GM12892 (cell line): ENCODE data around the gene TLDC2.
"Not testable (repeated sequence)": the region's sequence is repeated elsewhere in the genome, so short reads cannot be mapped to it uniquely, and the experiment has no call there.

Experiments
- DNase-seq: peaks from one replicate; pipeline ENCODE4 v3.0.0; 2011; ENCODE audit not compliant: insufficient read length
- FAIRE-seq: peaks from 2 replicates; lab custom pipeline; 2011; peaks lifted over from hg19 to GRCh38; lab: Jason Lieb, UNC
- POLR2A ChIP-seq: IDR thresholded peaks from 2 replicates; pipeline ENCODE4 v1.6.1; 2011; ENCODE audit warnings: low read depth, low read length, control low read depth
- POLR2AphosphoS5 ChIP-seq: IDR thresholded peaks from 2 replicates; pipeline ENCODE4 v1.6.1; 2011; ENCODE audit warnings: low read depth, low read length, control low read depth
- TAF1 ChIP-seq: IDR thresholded peaks from 2 replicates; pipeline ENCODE4 v1.6.1; 2011; ENCODE audit warnings: low read depth, mild to moderate bottlenecking, control low read depth, low read length, borderline replicate concordance

The TLDC2 gene

DNA sequence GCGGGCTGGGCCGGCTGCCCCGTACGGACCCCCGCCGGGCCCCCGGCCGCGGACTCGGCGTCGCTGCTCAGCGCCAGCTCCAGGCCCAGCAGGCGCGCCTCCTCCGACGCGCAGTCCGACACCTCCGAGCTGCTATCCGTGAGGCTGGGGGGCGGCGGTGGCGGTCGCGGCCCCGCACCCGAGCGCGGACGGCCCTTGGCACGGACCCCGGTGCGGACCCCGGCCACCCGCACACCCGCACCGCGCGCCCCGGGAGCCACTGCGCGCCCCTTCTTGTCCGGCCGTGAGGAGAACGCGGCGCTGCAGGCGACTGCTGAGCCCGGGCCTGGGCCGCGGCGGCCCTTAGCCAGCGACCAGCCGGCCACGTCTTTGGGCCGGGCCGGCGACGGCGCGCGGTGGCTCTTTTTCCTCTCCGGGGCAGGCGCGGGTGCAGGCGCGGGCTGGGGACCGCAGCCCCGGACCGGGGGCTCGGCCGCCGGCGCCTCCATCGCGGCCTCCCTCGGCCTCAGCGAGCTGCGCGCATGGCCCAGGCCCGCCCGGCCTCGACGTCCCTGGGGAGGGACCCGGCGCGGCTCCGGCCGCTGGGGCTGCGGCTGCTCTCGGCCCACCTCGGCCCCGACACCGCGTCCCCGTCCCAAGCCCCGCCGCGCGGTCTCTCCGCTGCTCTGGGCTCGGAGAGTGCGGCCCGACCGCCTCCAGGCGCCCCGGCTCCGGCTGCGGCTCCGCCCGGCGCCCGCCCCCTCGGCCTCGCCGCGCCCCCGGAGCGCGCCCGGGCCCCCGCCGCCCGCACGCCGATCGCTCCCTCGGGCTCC, 12.9 kb upstream of the TLDC2 start:
- FAIRE-seq (no peak), DNase-seq (no peak)
- TF ChIP-seq POLR2A (no peak), POLR2AphosphoS5 (no peak), TAF1 (no peak)

DNA sequence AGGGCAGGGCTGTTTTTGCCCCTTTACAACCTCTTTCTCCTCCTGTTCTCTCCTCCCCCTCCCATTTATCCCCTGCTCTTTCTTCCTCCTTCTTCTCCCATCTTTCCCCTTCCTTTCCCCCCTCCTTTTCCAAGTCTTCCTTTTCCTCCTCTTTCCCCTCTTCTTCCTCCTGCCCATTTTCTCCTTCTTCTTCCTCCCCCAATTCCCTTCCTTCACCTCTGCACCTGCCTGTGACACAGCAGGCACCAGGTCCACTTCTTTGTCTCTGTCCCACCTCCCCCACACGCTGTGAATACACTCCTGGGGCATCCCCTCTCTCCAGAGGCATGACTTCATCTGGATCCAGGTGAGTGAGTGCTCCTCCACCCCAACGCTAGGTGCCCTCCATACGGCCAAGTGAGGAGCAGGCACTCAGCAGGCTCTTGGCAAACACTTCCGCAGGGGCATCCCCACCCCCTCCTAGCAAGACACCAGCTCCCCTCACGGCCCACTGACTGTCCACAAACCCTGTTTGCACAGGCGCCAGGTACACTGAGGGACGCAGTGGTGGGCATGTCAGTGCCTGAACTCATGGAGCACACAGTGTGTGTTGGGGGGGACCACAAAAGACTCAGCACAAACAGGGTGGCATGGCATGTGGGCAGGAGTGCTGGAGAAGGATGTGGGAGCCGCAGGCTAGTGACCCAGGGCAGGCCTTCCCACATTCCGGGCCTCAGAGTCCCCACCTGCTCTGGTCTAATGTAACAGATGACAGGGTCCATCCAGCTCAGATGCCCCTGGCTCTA, 10.7 kb upstream of the TLDC2 start:
- no peak for DNase-seq
- no peak for FAIRE-seq

DNA sequence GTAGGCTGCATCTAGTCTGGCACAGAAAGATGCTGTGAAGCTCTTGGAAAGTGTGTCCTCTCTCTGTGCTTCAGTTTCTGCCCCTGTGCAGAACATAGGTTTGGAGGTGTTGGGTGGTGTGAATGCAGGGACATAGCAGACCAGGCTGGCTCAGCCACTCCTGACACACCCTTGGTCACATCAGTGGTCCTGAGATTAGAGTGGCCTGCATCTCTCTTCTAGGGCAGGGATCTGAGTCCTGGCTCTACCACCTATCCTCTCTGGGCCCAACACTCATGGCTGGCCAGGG, 10.1 kb upstream of the TLDC2 start:
- FAIRE-seq (no peak), DNase-seq (no peak)
- TF ChIP-seq POLR2AphosphoS5 (no peak), POLR2A (no peak), TAF1 (no peak)

More for the DNA sequence above, 10.7 kb upstream of the TLDC2 start:
- TF ChIP-seq POLR2AphosphoS5 = no peak
- TF ChIP-seq TAF1 = no peak
- no peak for TF ChIP-seq POLR2A

DNA sequence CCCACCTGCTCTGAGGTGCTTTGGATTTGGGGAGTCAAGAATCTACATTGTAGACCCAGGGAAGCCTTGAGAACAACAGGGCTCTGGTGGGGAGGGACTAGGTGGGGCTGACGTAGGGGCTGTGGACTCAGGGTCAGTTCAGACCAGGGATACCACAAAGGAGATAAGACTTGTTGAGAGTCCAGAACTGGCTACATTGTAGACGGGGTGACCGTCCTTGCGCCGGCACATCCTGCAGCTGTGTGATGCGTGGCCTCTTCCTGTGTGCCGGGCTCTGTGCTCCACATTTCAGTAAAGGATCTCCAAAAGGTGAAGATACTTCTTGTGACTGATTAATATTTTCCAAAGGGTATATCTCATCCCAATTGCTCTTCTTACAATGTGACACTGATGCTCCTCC, 9.8 kb upstream of the TLDC2 start:
- no peak for DNase-seq
- no peak for FAIRE-seq
- TF ChIP-seq TAF1 (no peak), POLR2A (no peak), POLR2AphosphoS5 (no peak)

DNA sequence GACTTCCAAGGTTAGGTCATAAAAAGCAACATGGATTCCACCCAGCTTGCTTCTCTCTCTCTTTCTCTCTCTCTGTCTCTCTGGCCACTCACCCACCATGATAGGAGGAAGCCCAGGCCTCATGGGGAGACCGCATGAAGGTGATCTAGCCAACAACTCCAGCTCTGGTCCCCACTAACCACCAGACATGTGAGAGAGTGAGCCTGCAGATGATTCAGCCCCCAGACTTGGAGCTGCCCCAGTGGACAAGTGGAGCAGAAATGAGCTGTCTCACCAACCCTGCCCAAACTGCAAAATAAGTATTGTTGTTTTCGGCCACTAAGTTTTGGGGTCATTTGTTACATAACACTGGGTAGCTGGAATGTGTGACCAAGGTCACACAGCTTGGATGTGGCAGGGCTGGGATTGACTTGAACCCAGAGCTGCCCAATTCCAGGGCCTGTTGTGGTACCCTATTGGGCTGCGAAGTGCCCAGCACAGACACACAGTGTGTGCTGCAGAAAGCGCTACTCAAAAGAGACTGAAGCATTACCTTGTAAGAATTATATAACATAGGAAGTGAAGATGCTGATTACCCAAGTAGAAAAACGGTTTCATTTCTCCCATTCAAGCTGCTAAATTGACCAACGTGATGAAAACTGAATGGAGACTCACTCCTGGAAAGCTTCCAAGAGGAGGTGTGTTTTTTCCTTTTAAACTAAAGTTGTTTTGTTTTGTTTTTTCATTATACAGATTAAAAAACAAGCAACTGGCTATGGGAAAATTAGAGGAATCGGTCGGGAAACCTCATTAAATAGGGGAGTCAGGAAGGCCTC, 9.1 kb upstream of the TLDC2 start:
- DNase-seq = no peak
- peak; percentile 58 for FAIRE-seq
- TF ChIP-seq POLR2A (no peak), POLR2AphosphoS5 (no peak), TAF1 (no peak)

DNA sequence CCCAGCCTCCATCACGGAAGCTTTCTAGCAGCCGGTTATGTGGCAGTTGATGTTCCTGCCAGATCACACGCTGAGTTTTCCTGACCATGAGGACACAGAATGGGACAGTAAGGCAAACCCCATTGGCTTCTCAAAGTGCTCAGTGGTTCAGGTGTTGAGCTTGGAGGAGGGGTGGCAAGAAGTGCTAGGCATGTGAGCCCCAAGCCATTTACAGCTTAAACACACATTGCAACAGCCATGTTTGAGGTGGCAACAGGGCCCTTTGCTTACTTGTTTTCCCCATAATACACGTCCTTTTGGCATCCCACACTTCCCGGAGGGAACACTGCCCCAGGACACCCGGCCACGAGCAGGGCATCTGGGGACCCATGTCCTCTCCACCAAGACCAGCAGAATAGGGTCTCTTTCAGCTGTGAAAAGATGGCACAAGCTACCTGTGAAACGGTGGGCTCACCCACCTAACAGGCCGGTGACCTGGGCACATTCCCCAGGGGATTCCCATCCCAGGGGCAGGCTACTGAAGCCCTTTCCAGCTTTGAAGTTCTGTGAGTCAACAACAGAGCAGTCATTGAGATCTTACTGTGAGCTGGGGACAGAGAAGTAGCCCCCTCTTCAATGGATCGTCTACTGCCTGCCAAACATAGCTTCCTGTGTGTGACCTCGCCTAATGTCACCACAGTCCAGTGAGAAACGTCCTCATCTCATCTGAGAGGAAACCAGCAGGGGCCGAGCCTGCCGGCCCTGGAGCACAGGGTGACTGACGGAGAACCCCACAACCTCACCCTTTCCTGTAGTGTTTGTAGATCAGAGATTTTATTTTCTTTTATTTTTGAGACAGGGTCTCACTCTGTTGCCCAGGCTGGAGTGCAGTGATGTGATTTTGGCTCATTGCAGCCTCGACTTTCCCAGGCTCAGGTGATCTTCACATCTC, 4.0 kb upstream of the TLDC2 start:
- no peak for TF ChIP-seq POLR2AphosphoS5
- no peak for TF ChIP-seq POLR2A
- DNase-seq = no peak
- no peak for FAIRE-seq

DNA sequence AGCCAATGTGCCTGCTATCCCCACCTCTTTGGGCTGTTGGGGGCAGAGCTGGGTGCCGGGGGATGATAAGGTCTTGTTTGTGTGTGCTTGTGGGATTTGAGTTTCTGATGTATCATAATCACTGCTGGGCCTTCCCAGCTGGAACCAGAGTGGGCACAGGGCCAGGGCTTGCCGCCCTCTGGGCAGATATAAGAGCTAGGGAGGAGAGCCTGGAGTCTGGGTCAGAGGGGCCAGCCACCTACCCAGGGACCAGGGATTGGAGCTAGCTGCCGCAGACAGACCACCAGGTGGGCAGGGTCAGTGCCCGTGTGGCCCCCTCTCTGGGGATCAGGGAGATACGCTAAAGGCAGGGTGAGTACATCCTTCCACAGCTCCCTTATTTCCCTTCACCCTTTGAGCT, 3.1 kb upstream of the TLDC2 start:
- FAIRE-seq (no peak), DNase-seq (no peak)

DNA sequence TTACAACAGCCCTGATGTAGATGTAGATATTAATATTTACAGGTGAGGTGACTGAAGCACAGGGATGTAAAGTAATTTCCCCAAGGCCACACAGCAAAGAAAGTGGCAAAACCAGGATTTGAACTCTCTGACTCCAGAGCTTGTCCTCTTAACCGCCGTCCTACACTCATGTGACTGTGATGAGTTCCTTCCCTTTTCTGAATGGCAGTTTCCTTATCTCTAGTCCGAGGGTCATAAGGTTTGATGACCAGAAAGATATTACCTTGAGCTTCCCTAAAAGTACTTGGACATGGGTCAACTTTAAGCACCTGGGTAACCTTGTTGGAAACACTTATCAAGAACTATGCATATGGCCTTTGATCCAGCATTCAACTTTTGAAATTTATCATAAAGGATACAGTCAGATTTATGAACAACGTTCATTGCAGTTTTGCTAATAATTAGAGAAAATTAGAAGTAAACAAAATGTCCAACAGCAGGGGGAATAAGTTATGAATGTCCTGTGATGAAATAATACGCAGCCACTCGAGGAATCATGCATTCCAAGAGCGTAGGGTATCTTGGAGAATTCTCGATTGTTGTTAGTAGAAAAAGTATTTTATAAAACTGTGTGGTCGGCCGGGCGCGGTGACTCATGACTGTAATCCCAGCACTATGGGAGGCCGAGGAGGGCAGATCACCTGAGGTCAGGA, 2.3 kb upstream of the TLDC2 start:
- no peak for FAIRE-seq

More for the DNA sequence above, 3.1 kb upstream of the TLDC2 start:
- no peak for TF ChIP-seq POLR2AphosphoS5
- no peak for TF ChIP-seq POLR2A

DNA sequence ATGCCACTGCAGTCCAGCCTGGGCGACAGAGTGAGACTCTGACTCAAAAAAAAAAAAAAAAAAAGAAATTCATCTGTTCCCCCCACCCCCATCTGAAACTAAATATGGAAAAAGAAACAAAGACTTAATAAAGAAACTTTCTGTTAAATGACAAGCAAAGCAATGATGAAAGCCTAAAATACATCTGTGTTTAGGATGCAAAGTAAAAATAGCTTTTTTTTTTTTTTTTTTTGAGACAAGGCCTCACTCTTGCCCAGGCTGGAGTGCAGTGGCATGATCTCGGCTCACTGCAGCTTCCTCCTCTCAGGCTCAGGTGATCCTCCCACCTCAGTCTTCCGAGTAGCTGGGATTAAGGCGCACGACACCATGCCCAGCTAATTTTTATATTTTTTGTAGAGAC, 845 bp upstream of the TLDC2 start:
- FAIRE-seq = not testable (repeated sequence)

More for the DNA sequence above, 2.3 kb upstream of the TLDC2 start:
- TF ChIP-seq POLR2AphosphoS5 = no peak
- TF ChIP-seq TAF1 = no peak
- TF ChIP-seq POLR2A = no peak
- DNase-seq = no peak

DNA sequence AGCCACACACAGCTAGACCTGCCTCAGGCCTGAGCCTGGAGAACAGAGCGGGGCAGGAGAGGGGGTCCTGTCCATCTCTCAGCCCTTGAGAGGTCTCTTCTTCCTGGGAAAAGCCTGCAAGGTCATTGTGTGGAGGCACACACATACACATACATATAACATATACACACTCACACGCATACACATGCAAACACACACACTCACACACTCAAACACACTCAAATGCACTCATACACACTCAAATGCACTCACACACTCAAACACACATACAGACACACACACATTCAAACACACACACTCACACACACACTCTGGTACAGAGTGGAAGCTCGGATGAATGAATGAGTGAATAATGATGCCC, 515 bp downstream of the TLDC2 start:
- FAIRE-seq = no peak
- no peak for DNase-seq
- TF ChIP-seq TAF1 = no peak
- no peak for TF ChIP-seq POLR2A
- TF ChIP-seq POLR2AphosphoS5 = no peak

More for the DNA sequence above, 845 bp upstream of the TLDC2 start:
- DNase-seq = not testable (repeated sequence)

DNA sequence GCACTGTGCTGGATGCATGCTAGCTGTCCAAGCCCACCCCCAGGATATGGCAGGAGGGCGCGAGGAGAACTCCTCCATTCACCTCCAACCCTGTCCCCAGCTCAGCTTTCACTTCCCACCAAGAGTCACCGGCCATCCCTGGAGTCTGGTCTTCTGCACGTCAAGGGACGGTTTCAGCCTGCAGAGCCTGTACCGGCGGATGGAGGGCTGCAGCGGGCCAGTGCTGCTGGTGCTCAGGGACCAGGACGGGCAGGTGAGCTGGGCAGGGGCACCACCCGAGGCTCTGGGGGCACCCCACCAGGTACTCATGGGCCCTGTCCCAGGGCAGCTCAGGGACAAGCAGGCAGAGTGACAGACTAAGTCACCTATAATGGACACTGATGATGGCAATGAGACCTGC, 3.0 kb downstream of the TLDC2 start:
- no peak for TF ChIP-seq POLR2A
- TF ChIP-seq TAF1 = no peak
- TF ChIP-seq POLR2AphosphoS5 = no peak
- DNase-seq = no peak
- FAIRE-seq = no peak
